ENCODE data around the gene PIM3.

- TF ChIP-seq ZNF384 (IDR thresholded peaks at IDR 0.05) (no peak), BHLHE40 (IDR thresholded peaks at IDR 0.05; ENCODE audit: borderline replicate concordance) (no peak), FOXK2 (IDR thresholded peaks at IDR 0.05) (no peak), SP1 (IDR thresholded peaks at IDR 0.05) (no peak), CTBP1 (IDR thresholded peaks at IDR 0.05; ENCODE audit: borderline replicate concordance) (no peak), HDGF (IDR thresholded peaks at IDR 0.05; ENCODE audit: borderline replicate concordance) (no peak), FOXA1 (IDR thresholded peaks at IDR 0.05) (no peak), FOXM1 (IDR thresholded peaks at IDR 0.05; ENCODE audit: borderline replicate concordance) (no peak)
These were observed 18.9 kb upstream of the PIM3 start for GRCh38 chr22:49941507-49942316.

Measured in HEK293T (cell line).